Mesodermal cell (in vitro differentiated cells): ENCODE data around the gene SMARCB1.

ENCODE experiments used
- H3K27ac ChIP-seq: 2 replicates; pipeline ENCODE4 v1.7.0; 2013; ENCODE audit warnings: mild to moderate bottlenecking, low read depth, low read length, moderate library complexity; ENCODE audit not compliant: severe bottlenecking
- H3K36me3 ChIP-seq: 2 replicates; pipeline ENCODE4 v1.7.1; 2013; ENCODE audit warnings: mild to moderate bottlenecking, low read length, moderate library complexity; ENCODE audit not compliant: control insufficient read depth, insufficient read depth
- H3K4me1 ChIP-seq: one replicate; pipeline ENCODE4 v1.7.1; 2013; ENCODE audit warnings: mild to moderate bottlenecking, low read length; ENCODE audit not compliant: insufficient read depth, control insufficient read depth, poor library complexity, severe bottlenecking
- H3K4me3 ChIP-seq: 2 replicates; pipeline ENCODE4 v1.7.0; 2013; ENCODE audit warnings: low read length, control low read depth, mild to moderate bottlenecking; ENCODE audit not compliant: insufficient read depth, poor library complexity, severe bottlenecking; ENCODE audit errors: extremely low read depth
- H3K9me3 ChIP-seq: 2 replicates; pipeline ENCODE4 v1.7.1; 2013; ENCODE audit warnings: mild to moderate bottlenecking, low read length, moderate library complexity; ENCODE audit not compliant: control insufficient read depth
- WGBS, 2 experiments: methylation state at CpG; one replicate each; pipeline ENCODE4 v1.1.5; 2013; ENCODE audit warnings: missing lambda C conversion rate in 2 of 2; ENCODE audit not compliant: insufficient coverage in 2 of 2; 5-methylcytosine and 5-hydroxymethylcytosine counted together

The SMARCB1 gene

DNA sequence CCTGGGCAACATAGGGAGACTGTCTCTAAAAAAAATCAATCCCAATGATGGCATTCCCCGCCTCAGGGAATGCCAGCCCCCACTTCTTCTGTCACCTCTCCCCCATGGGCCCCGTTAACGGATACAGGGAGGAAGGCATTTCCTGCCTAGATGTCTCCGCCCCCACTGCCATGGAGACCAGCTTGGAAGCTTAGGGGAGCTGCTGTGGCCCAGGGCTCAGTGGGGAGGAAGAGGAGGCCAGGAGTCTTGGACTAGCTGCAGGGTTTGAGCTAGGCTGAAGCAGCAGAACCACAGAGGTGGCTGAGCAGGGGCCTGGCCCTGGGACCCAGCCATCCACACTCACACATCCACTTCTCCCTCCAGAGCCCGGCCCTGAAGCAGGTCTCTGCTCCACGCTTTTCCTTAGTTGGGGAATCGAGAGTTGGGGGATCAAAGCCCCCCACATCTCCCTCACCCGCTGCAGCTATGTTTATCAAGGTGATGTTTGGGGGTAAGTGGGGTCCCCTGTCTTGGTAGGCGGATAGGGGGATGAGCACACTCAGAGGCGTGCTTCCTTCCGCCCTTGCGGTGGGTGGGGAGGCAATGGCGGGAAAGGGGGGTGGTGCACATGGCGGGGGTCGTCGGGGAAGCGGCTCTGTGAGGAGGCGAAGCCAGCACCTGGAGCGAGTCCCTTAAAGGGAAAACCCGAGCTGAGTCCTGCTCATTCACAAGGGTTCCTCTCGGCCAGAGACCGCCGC, 23.8 kb upstream of the SMARCB1 start, which contains the start of gene C22orf15:
C22orf15 (plus strand) TSS at position 149 of the 737 bp plus-strand sequence; CDS start at position 466, 317 bp downstream.
- H3K4me1 ChIP-seq, result peaks cover 26% of the 10 kb centered on the region
- H3K36me3 ChIP-seq, result peaks cover 14% of the 10 kb centered on the region
- H3K27ac ChIP-seq, result peak within 1 kb of the TSS; percentile 10
- H3K4me3 ChIP-seq, result no peak within 1 kb of the TSS
- 76 to 78% methylated on average over 11 to 15 of the region's 23 CpGs for WGBS, 2 experiments
- no peaks in the 10 kb centered on the region for H3K9me3 ChIP-seq

DNA sequence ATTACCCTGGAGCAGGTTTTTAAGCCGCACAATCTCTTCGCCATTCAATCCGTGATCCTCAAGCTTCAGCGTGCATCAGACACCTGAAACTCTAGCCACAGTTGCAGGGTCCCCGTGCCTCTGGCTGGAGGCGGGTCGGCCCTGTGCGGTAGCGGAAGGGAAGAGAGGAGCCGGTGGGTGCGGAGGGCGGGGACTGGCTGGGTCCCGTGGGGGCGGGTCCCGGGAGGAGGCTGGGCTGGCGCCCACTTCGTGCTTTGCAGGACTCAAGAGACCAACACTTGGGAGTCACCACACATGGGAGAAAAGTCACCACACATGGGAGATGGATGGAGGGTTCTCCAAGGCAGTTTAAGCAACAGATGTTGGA, 23.2 kb upstream of the SMARCB1 start:
- Histone ChIP-seq H3K27ac (no peak overlapping the region), H3K36me3 (peaks cover 14% of the 10 kb centered on the region), H3K4me3 (no peak overlapping the region), H3K4me1 (peaks cover 26% of the 10 kb centered on the region), H3K9me3 (no peaks in the 10 kb centered on the region)
- WGBS, 2 experiments, result 60 to 61% methylated on average over 10 to 17 of the region's 17 CpGs

DNA sequence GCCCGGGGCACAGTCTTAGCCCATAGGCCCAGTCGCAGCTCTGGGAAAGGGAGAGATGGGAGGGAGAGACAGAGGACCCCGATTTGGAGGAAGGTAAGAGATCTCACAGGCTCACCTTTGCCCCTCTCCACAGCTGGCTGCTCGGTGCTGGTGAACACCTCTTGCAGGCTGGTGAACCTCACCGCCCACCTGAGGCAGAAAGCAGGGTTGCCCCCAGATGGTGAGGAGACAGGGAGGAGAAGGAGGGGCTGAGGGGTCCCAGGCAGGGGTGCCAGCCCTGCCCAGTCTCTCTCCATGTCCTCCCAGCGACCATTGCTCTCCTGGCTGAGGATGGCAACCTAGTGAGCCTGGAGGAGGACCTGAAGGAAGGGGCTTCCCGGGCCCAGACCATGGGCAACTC, 22.8 kb upstream of the SMARCB1 start:
- peaks cover 14% of the 10 kb centered on the region for H3K36me3 ChIP-seq
- peaks cover 26% of the 10 kb centered on the region for H3K4me1 ChIP-seq
- 85 to 89% methylated on average over 4 of the region's 7 CpGs for WGBS, 2 experiments
- no peaks in the 10 kb centered on the region for H3K9me3 ChIP-seq
- H3K27ac ChIP-seq, result no peak overlapping the region
- no peak overlapping the region for H3K4me3 ChIP-seq

- H3K4me1 ChIP-seq, result peaks cover 26% of the 10 kb centered on the region
- H3K36me3 ChIP-seq, result peaks cover 14% of the 10 kb centered on the region
- no peaks in the 10 kb centered on the region for H3K9me3 ChIP-seq
- 95 to 97% methylated on average over 7 to 8 of the region's 9 CpGs for WGBS, 2 experiments
- H3K27ac ChIP-seq, result no peak overlapping the region
- no peak overlapping the region for H3K4me3 ChIP-seq
These were observed 21.6 kb upstream of the SMARCB1 start for GRCh38 chr22:23764899-23765881.

DNA sequence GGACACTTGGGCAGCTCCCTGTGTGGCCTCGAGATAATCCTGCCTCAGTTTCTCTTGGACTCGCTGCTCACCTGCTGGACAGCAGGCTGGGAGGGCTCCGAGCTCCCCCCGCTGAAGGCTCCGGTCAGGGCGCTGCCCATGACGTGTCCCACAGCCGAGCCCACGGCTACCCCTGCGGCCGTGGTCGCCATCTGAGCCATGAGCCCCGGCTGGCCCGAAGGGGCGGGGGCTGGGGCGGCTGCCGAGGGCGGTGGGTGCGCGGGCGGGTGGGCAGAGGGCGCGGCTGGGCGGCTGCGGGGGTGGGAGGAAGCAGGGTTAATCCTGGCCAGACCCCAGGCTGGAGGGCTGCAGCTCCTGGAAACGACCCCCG, 19.5 kb upstream of the SMARCB1 start:
- Histone ChIP-seq H3K36me3 (peaks cover 14% of the 10 kb centered on the region), H3K27ac (peak overlapping the region; percentile 67), H3K4me1 (peaks cover 31% of the 10 kb centered on the region), H3K9me3 (no peaks in the 10 kb centered on the region), H3K4me3 (peak overlapping the region; percentile 68)
- 4 to 8% methylated on average over 11 to 12 of the region's 27 CpGs for WGBS, 2 experiments

DNA sequence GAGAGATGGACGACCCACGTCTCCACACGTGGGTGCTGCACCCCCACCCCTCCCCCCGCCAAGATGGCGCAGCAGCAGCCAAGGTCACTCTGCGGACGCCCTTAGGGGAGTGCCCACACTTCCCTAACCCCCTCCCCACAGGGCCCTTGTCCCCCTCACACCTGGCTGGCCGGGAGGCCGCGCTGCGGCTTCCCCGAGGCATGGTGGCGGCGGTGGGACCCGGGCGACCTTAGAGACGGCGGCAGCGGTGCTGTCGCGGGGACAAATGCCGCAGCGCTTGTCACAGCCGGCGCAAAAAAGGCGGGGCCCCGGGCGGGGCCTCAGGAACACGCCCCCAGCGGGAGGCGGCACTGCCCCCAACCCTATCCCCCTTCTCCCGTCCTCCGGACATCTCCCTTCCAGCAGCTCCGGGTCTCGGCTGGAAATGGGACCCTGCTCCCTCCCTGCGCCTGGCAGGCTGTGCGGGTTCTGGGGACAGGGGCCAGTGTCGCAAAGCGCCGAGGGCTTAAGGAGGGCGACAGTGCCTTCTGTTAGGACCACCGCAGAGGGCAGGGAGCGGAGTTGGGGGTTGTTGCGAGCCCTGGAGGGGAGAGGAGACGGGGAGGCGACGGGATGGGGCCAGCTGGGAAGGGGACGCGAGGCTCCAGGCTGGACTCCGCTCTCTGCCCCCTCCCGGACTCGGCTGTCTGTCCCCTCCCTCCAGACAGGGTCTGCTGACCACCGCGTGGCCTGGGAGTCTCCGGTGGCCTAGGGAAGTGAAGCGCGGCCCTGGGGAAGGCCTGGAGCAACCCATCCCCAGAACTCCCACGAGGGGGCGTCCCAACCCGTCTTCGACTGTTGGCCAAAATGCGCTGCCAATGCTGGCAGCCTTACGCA, 18.9 kb upstream of the SMARCB1 start, which contains the start of gene CHCHD10:
CHCHD10 (minus strand) TSS at position 300 of the 876 bp plus-strand sequence; CDS start at position 202, 98 bp downstream.
- H3K9me3 ChIP-seq, result no peaks in the 10 kb centered on the region
- H3K4me3 ChIP-seq, result peak within 1 kb of the TSS; percentile 68
- WGBS, 2 experiments, result 1% methylated on average over 33 to 50 of the region's 63 CpGs
- peaks cover 14% of the 10 kb centered on the region for H3K36me3 ChIP-seq
- H3K4me1 ChIP-seq, result peaks cover 25% of the 10 kb centered on the region
- H3K27ac ChIP-seq, result peak within 1 kb of the TSS; percentile 67

GRCh38 chr22:23769321-23769965, 17.3 kb upstream of the SMARCB1 start:
- peaks cover 28% of the 10 kb centered on the region for H3K4me1 ChIP-seq
- 85 to 98% methylated on average over 5 to 6 of the region's 6 CpGs for WGBS, 2 experiments
- peaks cover 10% of the 10 kb centered on the region for H3K36me3 ChIP-seq
- H3K9me3 ChIP-seq, result no peaks in the 10 kb centered on the region
- no peak overlapping the region for H3K4me3 ChIP-seq
- no peak overlapping the region for H3K27ac ChIP-seq

GRCh38 chr22:23772315-23772648, 14.5 kb upstream of the SMARCB1 start:
- 0 to 28% methylated on average over 1 to 3 of the region's 6 CpGs for WGBS, 2 experiments
- Histone ChIP-seq H3K9me3 (no peaks in the 10 kb centered on the region), H3K4me1 (peaks cover 29% of the 10 kb centered on the region), H3K27ac (no peak overlapping the region), H3K36me3 (no peaks in the 10 kb centered on the region), H3K4me3 (peak overlapping the region; percentile 18)

DNA sequence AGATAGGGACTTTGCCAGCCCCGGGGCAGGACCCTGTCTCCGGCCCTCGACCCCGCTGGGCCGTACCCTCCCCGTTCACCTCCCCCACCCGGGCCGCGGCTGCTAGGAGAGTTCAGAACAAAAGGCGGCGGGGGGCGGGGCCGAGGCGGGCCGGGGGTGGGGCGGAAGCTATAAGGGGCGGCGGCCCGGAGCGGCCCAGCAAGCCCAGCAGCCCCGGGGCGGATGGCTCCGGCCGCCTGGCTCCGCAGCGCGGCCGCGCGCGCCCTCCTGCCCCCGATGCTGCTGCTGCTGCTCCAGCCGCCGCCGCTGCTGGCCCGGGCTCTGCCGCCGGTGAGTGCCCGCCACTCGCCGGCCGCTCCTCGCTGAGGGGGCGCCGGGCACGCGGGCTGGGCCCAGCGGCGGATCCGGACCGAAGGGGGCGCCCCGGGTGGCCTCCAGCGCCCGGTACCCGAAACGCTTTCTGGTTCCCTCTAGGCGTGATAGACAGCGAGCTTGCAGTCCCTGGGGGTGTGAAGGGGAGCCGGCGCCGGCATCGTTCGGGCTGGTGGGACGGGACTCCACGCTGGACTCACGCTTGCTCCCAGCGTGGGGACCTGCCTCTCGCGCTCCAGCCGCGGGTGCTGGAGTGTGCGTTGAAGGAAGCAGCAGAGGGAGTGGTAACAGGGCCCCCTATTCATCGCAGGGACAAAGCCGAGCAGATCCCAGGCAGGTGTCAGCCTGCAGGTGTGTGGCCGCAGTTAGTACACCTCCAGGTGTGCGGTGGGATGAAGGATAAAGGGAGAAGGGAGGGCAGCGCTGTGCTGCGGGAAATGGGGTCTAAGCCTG, 13.9 kb upstream of the SMARCB1 start, which contains the start of gene MMP11:
MMP11 (plus strand) TSS at position 201 of the 825 bp plus-strand sequence; CDS start at position 223, 22 bp downstream.
- Histone ChIP-seq H3K9me3 (no peaks in the 10 kb centered on the region), H3K36me3 (no peaks in the 10 kb centered on the region), H3K4me1 (peaks cover 29% of the 10 kb centered on the region), H3K27ac (no peak within 1 kb of the TSS), H3K4me3 (peak within 1 kb of the TSS; percentile 47)
- WGBS, 2 experiments, result 2 to 4% methylated on average over 53 to 62 of the region's 79 CpGs
